SIG-M5 (cell line): Measurements from ENCODE around the gene PRKCA.
"Not testable (repeated sequence)": the region's sequence is repeated elsewhere in the genome, so short reads cannot be mapped to it uniquely, and the experiment has no call there.

Source experiments
- DNase-seq: peaks from one replicate; lab custom pipeline; 2025; lab: John Stamatoyannopoulos, UW

Gene PRKCA

DNA sequence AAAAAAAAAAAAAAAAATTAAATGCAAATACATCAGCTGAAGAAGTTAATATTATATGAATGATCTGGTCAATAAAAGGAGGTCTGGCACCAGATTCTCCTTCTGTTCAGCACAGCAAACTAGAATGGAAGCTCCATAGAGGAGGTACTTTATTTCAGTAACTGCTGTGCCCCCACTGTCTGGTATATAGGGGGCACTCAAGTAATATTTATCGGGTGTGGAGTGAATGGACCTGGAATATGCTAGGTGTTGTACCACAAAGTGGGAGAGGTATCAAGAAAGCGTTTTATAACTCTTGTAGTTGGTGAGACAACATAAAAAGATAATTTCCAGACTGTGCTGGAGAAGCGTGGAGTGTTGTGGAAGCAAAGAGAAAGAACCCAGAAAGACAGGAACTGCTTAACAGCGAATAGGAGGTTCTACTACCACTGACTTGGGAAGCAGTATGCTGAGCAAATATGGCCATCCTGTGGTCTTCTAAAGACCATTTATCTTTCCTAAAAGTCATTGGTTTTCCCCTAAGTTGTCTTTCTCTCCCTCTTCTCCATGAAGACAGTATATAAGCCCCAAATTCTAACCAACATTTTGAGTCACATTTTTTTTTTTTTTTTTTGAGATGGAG, 12.2 kb upstream of the PRKCA start:
- no peak for DNase-seq

GRCh38 chr17:66292353-66292752, 10.1 kb upstream of the PRKCA start:
- DNase-seq, result no peak

DNA sequence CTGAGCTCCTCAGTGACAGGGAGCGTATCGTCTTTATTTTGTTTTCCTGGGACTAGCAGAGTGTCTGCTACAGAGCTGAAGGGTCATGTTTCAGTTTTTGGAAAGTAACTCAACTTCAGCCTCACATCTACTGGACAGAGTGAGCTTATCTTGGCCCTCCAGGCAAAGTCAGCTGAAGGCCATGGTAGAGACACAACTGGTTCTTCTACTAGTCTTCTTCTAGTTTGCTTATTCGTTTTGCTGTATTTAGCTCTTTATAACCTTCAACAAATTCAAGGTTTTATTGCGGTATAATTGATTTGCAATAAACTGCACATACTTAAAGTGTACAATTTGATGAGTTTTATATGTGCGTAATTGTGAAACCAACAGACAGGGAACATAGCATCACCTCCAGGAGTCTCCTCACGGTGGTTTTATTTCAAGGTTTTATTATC, 6.1 kb upstream of the PRKCA start:
- DNase-seq, result no peak

DNA sequence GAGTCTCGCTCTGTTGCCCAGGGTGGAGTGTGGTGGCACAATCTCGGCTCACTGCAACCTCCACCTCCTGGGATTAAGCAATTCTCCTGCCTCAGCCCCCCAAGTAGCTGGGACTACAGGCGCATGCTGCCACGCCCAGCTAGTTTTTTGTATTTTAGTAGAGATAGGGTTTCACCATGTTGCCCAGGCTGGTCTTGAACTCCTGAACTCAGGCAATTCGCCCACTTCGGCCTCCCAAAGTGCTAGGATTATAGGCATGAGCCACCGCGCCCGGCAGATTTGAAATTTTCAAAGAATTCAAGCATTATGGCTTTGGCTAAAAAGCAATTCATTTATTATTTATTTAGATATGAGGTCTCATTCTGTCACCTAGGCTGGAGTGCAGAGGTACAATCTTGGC, 5.0 kb upstream of the PRKCA start:
- DNase-seq, result not testable (repeated sequence)

- no peak for DNase-seq
Observed at GRCh38 chr17:66299711-66300110, 2.7 kb upstream of the PRKCA start.

GRCh38 chr17:66300956-66301355, 1.5 kb upstream of the PRKCA start:
- DNase-seq, result no peak

DNA sequence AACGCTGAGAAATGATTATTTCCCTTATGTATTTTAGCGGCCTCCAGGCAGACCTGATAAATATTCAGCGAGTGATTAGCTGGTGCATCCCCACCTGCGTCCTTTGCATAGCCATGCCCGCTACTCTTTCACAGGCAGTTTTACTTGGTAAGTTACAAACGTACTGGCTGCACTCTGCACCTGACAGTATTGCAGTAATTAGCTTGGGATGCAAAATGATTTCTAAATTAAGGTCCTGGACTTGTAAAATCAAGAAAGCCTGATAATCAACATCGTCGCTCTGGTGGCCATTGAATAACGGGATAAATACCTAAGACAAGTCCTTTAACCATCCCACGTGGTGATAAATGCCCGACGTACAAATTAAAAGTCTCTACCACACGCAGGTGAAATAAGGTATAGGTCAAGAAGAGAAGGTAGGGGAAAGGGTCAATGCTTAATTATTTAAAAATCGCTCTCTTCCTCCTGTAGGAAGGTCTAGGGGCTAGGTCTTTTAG, 998 bp upstream of the PRKCA start:
- no peak for DNase-seq

DNA sequence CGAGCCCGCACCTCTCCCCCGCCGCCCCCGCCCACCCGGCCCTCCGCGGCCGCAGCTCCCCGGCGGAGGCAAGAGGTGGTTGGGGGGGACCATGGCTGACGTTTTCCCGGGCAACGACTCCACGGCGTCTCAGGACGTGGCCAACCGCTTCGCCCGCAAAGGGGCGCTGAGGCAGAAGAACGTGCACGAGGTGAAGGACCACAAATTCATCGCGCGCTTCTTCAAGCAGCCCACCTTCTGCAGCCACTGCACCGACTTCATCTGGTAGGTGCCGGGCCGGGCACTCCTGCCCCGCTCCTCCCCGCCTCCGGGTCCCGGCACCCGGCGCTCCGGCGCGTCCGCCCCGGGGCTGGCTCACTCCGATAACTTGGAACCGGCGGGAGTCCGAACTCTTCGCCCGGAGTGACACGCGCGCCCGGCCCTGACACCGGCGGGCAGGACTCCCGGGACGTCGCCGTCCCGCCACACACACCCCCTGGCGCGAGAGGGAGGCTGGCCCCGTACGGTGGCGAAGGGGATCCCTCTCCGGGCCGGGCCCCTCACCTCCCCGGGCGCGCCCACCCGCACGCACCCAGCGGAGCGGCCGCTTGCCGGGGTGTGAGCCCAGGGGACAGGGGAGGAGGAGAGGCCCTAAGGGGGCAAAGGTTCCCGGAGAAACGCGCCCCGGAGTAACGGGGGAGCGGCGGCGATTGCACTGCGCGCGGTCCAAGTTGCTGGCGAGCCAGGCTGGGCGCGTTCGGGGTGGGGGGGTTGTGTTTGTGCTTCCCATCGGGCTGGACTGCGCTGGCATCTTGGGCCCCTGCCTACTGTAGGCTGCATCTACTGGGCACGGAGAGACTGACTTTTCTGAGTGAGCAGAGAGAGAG, 581 bp downstream of the PRKCA start:
- no peak for DNase-seq

DNA sequence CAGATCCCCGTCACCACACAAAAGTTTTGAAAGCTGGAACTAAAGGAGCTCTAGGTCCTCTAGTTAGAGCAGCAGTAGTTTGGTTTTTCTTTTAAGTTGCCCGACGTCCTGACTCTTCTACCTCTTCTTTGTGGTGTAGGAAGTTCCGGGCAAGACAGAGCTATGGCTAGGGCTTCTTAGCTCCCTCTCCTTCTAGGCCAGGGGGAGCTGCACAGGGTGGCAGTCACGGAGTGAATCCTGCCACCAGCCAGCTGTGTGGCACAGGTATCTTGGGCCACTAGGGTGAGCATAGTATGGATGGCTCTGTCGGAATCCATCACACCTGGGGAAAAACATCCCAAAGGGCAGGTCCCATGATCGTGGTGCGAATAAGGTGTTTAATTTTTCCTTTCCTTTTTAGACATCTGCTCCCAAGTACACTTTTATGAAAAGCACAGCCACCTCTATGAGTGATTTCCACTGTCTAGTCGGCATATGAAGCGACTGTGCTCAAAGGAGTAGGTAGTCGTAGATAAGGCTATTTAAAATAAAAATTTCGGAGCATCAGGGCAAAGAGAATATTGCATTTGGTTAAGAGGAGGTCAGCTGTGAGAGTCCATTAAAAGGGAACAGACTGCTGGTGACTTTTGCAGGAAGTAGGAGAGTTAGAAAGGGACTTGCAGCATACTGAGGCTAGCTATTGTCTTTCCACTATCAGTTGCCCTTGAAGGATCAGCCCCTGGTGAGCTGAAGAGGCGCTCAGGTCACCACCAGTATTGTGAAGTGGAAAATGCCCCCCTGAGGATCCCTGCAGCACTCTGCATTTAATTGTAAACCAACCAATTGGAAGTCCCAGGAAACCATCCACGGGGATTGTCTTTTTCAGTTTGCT, 2.1 kb downstream of the PRKCA start:
- DNase-seq, result no peak

- no peak for DNase-seq
Observed at GRCh38 chr17:66306446-66306845, 4.0 kb downstream of the PRKCA start.

DNA sequence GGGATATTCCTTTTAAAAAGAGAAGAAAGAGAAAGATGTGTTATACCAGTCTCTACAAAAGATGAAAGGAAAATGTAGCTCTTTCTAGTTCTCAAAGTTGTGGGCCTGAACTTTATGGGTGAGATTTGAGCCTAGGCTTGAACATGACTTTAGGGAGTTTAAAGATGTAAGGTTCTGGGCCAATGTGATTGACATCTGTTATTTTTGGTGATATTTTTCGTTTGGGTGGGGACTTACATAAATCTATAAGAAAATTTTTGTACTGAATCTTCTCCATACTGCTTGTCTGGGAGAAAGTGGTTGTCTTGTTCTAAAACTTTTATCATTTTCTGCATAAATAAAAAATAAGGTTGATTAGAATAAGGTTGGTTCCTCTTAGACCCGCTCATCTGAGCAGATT, 4.8 kb downstream of the PRKCA start:
- DNase-seq, result no peak

- no peak for DNase-seq
Observed at GRCh38 chr17:66308856-66309255, 6.4 kb downstream of the PRKCA start.

DNA sequence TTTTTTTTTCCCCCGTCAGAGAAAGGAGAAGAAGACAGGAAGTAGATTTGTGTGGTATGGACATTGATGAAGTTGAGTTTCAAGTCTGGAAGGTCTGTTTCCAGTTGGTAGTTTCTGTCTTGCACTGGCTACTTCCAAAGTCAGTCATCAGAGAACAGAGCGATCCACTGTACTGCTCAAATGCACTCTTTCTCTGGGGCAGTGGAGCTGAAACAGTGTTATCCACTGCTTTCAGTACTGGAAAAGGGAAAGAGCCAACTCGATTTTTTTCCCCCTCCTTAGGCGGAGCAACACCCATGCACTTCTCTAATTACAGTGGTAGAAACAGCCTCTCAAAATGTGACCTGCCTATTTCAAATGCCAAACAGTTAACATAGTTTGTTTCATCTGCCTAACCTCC, 7.4 kb downstream of the PRKCA start:
- DNase-seq, result no peak

GRCh38 chr17:66310528-66311148, 8.2 kb downstream of the PRKCA start:
- no peak for DNase-seq

- no peak for DNase-seq
Observed at GRCh38 chr17:66312912-66313311, 10.5 kb downstream of the PRKCA start.

- DNase-seq, result no peak
Observed at GRCh38 chr17:66313325-66313724, 10.9 kb downstream of the PRKCA start.

- no peak for DNase-seq
Observed at GRCh38 chr17:66313995-66314659, 11.7 kb downstream of the PRKCA start.

DNA sequence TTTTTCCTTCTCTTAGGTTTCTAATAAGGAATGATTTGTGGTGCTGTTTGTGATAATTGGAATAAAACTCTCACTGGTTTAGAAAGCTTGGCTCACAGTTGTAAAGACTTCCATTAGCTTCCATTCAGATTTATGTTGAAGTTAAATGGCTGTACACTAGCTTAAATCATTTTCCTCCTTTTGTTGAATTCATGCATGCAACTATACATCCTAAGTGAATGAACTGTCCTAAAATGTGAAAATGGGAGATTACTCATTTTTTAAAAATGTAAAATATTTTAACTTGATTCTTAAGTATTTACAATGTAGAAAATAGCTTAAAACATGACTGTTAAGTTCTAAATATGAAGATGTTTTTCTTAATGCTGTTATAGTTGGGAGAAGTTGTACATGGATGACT, 15.2 kb downstream of the PRKCA start:
- DNase-seq, result no peak

- DNase-seq, result no peak
Observed at GRCh38 chr17:66319226-66319625, 16.8 kb downstream of the PRKCA start.

DNA sequence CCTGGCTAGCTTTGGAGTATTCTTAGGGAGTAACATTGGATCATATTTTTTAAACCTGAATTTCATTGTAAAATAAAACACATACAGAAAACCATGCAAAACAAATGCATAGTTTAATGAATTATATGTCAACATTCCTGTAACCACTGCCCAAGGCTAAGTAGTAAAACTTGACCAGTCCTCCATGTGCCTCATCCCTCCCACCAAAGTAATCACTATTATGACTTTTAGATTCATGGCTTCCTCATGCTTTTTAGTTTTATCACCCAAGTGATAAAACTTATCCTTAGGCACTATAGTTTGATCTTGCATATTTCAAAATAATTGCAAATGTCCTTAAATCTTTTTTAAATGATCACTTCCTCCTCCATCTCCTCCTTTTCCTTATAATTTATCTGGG, 20.4 kb downstream of the PRKCA start:
- no peak for DNase-seq

DNA sequence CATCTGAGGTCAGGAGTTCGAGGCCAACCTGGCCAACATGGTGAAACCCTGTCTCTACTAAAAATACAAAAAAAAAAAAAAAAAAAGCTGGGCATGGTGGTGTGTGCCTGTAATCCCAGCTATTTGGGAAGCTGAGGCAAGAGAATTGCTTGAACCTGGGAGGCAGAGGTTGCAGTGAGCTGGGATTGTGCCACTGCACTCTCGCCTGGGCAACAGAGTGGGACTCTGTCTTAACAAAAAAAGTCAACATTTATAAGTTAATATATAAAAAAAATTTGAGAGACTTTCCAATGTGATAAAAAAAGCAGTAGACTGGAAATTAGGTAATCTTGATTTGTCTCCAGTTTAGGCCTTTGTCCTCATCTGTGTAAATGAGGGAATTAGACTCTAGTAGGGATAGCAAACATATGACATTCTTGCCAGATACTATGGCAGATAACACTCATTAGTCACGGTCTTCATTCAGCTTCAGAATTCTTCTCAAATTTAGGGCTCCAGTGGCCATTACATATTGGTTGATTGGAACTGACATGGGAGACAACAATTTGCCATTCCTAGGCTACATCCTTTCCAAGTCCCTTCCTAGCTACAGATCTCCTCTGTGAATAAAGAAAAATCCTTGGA, 22.1 kb downstream of the PRKCA start:
- not testable (repeated sequence) for DNase-seq
